Measurements from ENCODE around the gene R3HCC1L. TPM values are rescaled to one million over a fixed set of nuclear protein-coding genes. Genes with fewer than 3 reads are reported as not detected.
"Not testable (repeated sequence)": the region's sequence is repeated elsewhere in the genome, so short reads cannot be mapped to it uniquely, and the experiment has no call there.

The R3HCC1L gene
- total RNA-seq, 1 experiment from 2014 or later, result 15.9 TPM

GRCh38 chr10:98149858-98150257, 15.4 kb downstream of the R3HCC1L start:
- in situ Hi-C loops (cut with HindIII; ENCODE audit: low pct_unique_long_range_greater_than_20kb, low sequenced_read_pairs) (no loop called here), intact Hi-C loops (cut with micrococcal nuclease; ENCODE audit: unreplicated experiment) (no loop called here)
- Histone ChIP-seq H3K4me1 (ENCODE audit: control insufficient read depth, insufficient read depth, low read length) (no peaks in the 10 kb centered on the region), H3K4me3 (ENCODE audit: low read depth in 2 of 2, low read length in 2 of 2) (no peak overlapping the region), H3K27ac (ENCODE audit: low read length) (no peak overlapping the region), H3K36me3 (ENCODE audit: control insufficient read depth, insufficient read depth, low read length) (no peaks in the 10 kb centered on the region), H3K9me3 (ENCODE audit: control insufficient read depth, insufficient read depth, low read depth, low read length) (peaks cover 31% of the 10 kb centered on the region), H3K27me3 (ENCODE audit: control insufficient read depth, insufficient read depth, low read length) (no peaks in the 10 kb centered on the region)
- DNase-seq (ENCODE audit: low read depth, low spot score) (no peak), ATAC-seq (no peak)
- ChIA-PET CTCF (no interaction called here), POLR2A (no interaction called here)
- no peak for TF ChIP-seq TCF7L2 (IDR thresholded peaks at IDR 0.05; ENCODE audit: low read depth, low read length)
- TF ChIP-seq SIN3A (IDR thresholded peaks at IDR 0.05; ENCODE audit: borderline replicate concordance, insufficient read depth, low read depth, low read length), result no peak
- no peak for TF ChIP-seq REST (IDR thresholded peaks at IDR 0.05; ENCODE audit: insufficient read depth in 1 of 2, low read depth in 2 of 2, low read length in 1 of 2)
- no peak for TF ChIP-seq CTCF (IDR thresholded peaks at IDR 0.05)
- TF ChIP-seq POLR2AphosphoS5 (IDR thresholded peaks at IDR 0.05; ENCODE audit: low read depth, low read length), result no peak
- no TSS peak for BruUV-seq (replicated peaks)

GRCh38 chr10:98150544-98150943, 16.1 kb downstream of the R3HCC1L start:
- Histone ChIP-seq H3K27me3 (ENCODE audit: control insufficient read depth, insufficient read depth, low read length) (no peaks in the 10 kb centered on the region), H3K9me3 (ENCODE audit: control insufficient read depth, insufficient read depth, low read depth, low read length) (peaks cover 31% of the 10 kb centered on the region), H3K36me3 (ENCODE audit: control insufficient read depth, insufficient read depth, low read length) (no peaks in the 10 kb centered on the region), H3K27ac (ENCODE audit: low read length) (no peak overlapping the region), H3K4me1 (ENCODE audit: control insufficient read depth, insufficient read depth, low read length) (no peaks in the 10 kb centered on the region), H3K4me3 (ENCODE audit: low read depth in 2 of 2, low read length in 2 of 2) (no peak overlapping the region)
- ChIA-PET POLR2A (no interaction called here), CTCF (no interaction called here)
- BruUV-seq (replicated peaks), result no TSS peak
- DNase-seq (ENCODE audit: low read depth, low spot score) (no peak), ATAC-seq (no peak)
- in situ Hi-C loops (cut with HindIII; ENCODE audit: low pct_unique_long_range_greater_than_20kb, low sequenced_read_pairs) (no loop called here), intact Hi-C loops (cut with micrococcal nuclease; ENCODE audit: unreplicated experiment) (no loop called here)
- TF ChIP-seq SIN3A (IDR thresholded peaks at IDR 0.05; ENCODE audit: borderline replicate concordance, insufficient read depth, low read depth, low read length), result no peak
- no peak for TF ChIP-seq POLR2AphosphoS5 (IDR thresholded peaks at IDR 0.05; ENCODE audit: low read depth, low read length)
- no peak for TF ChIP-seq CTCF (IDR thresholded peaks at IDR 0.05)
- TF ChIP-seq REST (IDR thresholded peaks at IDR 0.05; ENCODE audit: insufficient read depth in 1 of 2, low read depth in 2 of 2, low read length in 1 of 2), result no peak
- TF ChIP-seq TCF7L2 (IDR thresholded peaks at IDR 0.05; ENCODE audit: low read depth, low read length), result no peak

GRCh38 chr10:98152778-98153177, 18.3 kb downstream of the R3HCC1L start:
- CTCF ChIA-PET; H3K27ac ChIP-seq (ENCODE audit: low read length); H3K27me3 ChIP-seq (ENCODE audit: control insufficient read depth, insufficient read depth, low read length); H3K4me1 ChIP-seq (ENCODE audit: control insufficient read depth, insufficient read depth, low read length); H3K36me3 ChIP-seq (ENCODE audit: control insufficient read depth, insufficient read depth, low read length); DNase-seq (ENCODE audit: low read depth, low spot score); BruUV-seq (replicated peaks); POLR2A ChIA-PET; intact Hi-C loops (cut with micrococcal nuclease; ENCODE audit: unreplicated experiment); H3K4me3 ChIP-seq (ENCODE audit: low read depth in 2 of 2, low read length in 2 of 2); in situ Hi-C loops (cut with HindIII; ENCODE audit: low pct_unique_long_range_greater_than_20kb, low sequenced_read_pairs); ATAC-seq: not testable (repeated sequence)
- H3K9me3 ChIP-seq (ENCODE audit: control insufficient read depth, insufficient read depth, low read depth, low read length), result peaks cover 23% of the 10 kb centered on the region

All from Panc1 (cell line).